NCI-H82 treated with DMSO at 0.1 percent for 48 hours (cell line): ENCODE data around the gene RTKN.
"Not testable (repeated sequence)": the region's sequence is repeated elsewhere in the genome, so short reads cannot be mapped to it uniquely, and the experiment has no call there.

Experiments
- DNase-seq: peaks from one replicate; lab custom pipeline; 2025; ENCODE audit not compliant: unreplicated experiment; lab: John Stamatoyannopoulos, UW

Gene RTKN

GRCh38 chr2:74461187-74462053, 19.7 kb upstream of the RTKN start:
- DNase-seq: no peak

GRCh38 chr2:74460187-74460586, 18.4 kb upstream of the RTKN start:
- DNase-seq: not testable (repeated sequence)

GRCh38 chr2:74459503-74460118, 17.9 kb upstream of the RTKN start:
- DNase-seq: not testable (repeated sequence)

DNA sequence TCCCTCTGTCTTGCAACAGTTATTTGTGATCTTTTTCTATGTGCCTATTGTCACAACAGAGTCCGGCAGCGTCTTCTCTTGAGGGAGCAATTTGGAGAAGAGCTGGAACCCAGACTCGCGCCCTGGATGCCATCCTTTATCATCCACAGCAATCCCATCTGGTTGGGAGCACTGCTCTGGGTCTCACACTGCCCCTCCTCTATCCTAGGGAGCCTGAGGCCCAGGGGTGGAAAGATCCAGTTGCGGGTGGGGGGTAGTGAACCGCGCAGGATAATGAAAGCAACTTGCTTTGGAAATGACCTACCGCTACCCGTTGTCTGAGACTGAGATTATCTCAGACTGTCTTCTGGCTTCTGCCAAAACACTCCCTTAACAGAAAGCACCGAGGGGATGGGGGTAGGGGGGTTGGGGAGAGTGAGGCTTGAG, 17.2 kb upstream of the RTKN start:
- no peak for DNase-seq

- DNase-seq: peak; percentile 100
These were observed 16.6 kb upstream of the RTKN start, which contains the start of gene WBP1 for GRCh38 chr2:74458132-74458937. WBP1 (plus strand) TSS chr2:74458438; CDS start chr2:74458603, 165 bp downstream.

GRCh38 chr2:74457549-74458131, 15.9 kb upstream of the RTKN start:
- DNase-seq: peak; percentile 40

GRCh38 chr2:74457129-74457548, 15.4 kb upstream of the RTKN start:
- no peak for DNase-seq

DNA sequence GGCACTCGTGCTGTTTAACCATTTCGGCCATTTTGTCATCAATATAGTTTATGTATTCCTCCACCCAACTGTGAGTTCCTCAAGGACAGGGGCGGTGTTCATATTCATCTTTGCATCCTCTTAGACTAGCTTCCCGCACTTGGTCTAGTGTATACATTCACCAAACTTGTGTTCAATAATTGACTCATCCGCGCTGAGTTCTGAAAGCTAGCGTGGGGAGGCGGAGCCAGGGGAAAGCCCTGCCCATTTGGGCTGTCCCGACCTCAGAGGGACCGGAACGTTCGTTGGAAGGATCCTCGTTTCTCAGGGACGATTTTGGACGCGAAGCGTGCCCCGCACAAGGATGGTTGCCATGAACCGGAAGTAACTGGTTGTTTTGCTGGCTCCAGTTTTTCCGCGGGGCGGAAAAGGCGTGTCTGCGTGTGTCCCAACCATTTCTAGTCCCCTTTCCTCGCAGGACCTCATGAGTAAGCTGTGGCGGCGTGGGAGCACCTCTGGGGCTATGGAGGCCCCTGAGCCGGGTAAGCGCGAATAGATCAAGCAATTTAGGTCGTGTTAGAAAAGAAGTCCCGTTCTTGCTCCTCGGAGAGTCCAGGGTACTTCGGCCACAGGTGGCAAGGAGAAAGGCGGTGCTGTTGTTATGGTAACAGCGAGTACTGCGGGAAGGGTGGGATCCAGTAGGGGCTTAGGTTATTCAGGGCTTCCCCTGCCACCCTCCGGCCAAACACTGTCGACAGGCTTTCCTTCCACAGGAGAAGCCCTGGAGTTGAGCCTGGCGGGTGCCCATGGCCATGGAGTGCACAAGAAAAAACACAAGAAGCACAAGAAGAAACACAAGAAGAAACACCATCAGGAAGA, 13.1 kb upstream of the RTKN start, which contains the start of gene INO80B:
Gene INO80B, plus strand, starts transcription at position 434 of the 858 bp plus-strand sequence. Its CDS starts 30 bp downstream, at position 464.
- peak; percentile 98 for DNase-seq

- no peak for DNase-seq
These were observed 8.9 kb upstream of the RTKN start for GRCh38 chr2:74450570-74451190.

DNA sequence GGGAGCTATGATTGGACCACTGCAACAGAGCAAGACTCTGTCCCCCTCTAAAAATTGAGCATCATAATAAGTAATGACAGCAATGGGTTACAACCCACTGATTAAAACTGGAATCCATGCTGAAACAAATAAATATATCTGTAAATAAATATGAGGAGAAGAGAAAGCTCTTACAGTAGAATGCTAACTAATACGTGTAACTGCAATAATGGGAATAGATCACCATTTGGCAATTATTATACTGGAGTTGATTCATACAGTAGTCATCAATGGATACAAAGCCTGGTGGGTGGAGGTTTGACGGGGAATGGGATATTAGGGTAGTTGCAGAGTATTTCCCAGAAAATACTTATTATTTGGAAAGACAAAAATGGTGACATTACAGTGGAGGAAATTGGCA, 7.0 kb upstream of the RTKN start:
- DNase-seq: no peak

DNA sequence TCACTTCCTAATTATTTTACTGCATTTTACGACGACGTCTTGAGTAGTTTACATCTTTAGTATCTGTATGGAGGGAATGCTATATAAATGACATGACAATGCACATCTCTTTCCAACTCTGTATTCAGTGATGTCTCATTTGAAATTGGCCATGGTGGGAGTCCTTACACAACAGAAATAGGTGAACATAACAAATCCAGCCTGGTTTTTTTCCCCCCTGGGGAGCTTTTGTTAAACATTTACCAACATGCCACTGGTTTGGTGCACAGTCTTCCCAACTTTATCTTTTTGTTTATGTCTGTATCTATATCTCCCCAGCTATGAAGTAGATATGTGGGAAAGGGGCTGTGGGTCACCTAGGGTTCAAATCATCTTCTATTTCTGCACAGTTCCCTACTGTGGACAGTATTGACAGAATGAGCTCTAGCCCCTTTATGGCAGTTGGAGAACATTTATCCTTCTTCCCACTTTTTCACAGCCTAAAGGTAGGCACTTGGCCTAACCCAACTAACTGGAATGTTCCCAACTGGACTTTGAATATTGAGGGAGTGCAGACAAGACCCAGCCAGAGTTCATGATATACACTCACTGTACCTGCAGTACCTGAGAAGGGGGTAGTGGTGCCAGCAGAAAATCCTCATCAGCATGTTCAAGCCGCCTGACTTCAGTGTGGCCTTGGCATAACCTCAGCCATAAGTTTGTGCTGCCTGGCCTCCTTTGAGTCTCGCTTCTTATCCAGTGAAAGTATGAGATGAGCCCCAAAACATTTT, 5.7 kb upstream of the RTKN start:
- DNase-seq: no peak

GRCh38 chr2:74444498-74445318, 3.0 kb upstream of the RTKN start:
- DNase-seq: no peak

DNA sequence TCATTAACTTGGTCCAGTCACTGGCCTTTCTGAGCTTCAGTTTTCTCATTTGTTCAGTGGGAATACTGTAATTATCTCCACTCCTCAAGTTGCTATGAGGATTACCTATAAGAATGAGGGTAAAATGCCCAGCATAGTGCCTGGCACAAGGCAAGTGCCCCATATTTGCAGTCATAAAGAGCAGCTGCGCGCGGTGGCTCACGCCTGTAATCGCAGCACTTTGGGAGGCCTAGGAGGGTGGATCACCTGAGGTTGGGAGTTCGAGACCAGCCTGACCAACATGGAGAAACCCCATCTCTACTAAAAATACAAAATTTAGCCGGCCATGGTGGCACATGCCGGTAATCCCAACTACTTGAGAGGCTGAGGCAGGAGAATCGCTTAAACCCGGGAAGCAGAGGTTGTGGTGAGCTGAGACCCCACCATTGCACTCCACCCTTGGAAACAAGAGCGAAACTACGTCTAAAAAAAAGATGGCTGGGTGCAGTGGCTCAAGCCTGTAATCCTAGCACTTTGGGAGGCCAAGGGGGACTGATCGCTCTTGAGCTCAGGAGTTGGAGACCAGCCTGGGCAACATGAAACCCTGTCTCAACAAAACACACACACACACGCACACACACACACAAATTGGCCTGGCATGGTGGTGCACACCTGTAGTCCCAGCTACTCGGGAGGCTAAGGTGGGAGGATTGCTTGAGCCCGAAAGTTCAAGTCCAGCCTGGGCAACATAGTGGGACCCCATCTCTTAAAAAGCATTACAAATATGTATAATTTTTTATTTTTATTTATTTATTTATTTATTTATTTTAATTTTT, 953 bp upstream of the RTKN start:
- not testable (repeated sequence) for DNase-seq

GRCh38 chr2:74441170-74441689, 507 bp downstream of the RTKN start:
- DNase-seq: no peak

DNA sequence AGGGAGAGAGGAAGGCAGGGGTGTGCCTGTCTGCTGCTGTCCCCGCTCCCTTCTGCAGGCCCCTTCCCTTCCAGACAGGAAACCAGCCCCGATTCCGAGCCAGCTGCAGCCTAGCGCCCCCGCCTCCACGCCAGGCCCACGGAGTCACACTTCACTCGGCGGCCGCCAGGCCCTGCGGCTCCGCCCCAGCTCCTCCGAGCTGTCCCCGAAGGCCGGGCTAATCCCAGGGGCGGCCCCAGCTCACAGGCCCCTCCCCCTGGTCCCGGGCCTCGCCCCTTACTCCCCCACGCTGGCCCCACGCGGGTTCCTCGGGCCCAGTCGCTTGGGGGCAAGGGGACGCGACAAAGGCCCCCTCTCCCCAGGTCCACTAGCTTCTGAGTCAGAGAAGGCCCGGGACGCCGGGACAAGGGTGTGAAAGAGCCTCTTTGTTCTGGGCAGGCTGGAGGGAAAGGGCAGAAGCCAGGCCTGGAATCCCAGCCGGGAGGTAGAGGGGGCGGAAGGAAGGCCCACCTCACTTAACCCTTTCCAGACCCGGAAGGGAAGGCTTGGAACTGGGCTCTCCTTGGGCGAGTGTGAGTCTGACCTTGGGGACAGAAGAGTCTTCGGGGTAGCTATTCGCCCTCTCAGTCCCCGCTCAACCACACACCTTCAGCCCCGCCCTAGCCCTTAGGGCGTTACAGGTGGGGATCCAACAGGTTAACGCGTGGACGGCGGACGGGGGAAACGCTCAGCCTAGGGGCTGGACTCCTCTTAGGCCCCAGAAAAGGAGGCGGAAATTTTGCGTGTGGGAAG, 1.2 kb downstream of the RTKN start:
- DNase-seq: peak; percentile 71

- no peak for DNase-seq
These were observed 1.8 kb downstream of the RTKN start for GRCh38 chr2:74439803-74440377.
